Dedifferentiated amniotic fluid mesenchymal stem cell (primary cell): Measurements from ENCODE around the gene TAF6L.
"Not testable (repeated sequence)": the region's sequence is repeated elsewhere in the genome, so short reads cannot be mapped to it uniquely, and the experiment has no call there.

Experiments used
- DNase-seq: peaks from one replicate; pipeline ENCODE4 v3.0.0-alpha.2; 2016; ENCODE audit errors: extremely low spot score

Gene TAF6L

GRCh38 chr11:62755086-62755615 is 16.0 kb upstream of the TAF6L start:
- DNase-seq, result no peak

DNA sequence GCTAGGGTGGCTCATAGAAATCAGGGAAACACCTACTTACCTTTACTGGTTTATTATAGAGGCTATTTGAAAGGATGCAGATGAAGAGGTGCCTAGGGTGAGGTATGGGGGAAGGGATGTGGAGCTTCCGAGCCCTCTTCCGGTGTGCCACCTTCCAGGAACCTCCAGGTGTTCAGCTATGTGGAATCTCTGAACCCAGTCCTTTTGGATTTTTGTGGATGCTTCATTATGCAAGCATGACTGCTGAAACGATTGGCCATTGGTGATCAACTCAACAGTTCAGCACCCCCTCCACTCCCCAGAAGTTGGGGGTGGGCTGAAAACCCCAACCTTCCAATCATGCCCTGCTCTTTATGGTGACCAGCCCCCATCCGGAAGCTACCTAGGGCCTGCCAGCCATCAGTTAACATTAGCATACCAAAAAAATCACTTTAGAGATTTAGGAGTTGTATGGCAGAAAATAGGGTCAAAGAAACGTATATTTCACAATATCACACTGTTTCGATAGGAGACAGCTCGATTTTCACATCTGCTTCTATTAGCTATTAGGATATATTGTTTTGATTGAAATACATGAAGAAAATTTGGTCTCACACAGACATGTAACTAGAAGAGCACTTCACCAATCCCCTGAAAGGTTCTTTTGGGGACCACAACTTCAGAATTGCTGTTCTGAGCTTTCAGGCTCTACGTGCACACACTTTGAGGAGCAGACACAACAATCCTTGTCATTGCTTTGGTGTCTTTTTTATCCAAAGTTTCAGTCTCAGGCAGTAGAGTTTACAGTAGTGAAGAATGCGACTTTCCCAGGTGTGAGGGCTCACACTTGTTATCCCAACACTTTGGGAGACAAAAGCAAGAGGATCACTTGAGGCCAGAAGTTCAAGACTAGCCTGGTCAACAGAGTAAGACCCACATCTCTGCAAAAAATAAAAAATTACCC is 13.1 kb upstream of the TAF6L start:
- no peak for DNase-seq

GRCh38 chr11:62760867-62761227 is 10.3 kb upstream of the TAF6L start:
- DNase-seq, result not testable (repeated sequence)

DNA sequence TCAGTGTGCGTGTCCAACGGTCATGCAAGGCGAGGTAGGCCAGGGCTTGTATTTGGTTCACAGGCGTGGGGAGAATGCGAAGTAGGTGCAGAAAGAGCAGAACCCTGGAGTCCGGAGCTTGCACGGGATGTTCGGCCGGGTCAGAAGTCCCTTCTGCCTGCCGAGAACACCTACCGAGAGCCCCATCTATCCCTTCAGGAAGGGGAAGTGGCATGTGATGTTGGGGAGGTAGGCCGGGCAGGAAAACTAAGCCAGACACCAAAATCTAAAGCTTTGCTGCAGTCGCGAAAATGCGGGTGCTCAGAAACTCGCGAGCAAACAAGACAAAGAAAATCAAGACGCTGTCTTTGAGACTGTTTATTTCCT is 435 bp upstream of the TAF6L start:
- peak; percentile 15 for DNase-seq

- DNase-seq, result no peak
These were observed 3.2 kb downstream of the TAF6L start for GRCh38 chr11:62774407-62774806.

GRCh38 chr11:62775646-62776045 is 4.5 kb downstream of the TAF6L start:
- no peak for DNase-seq

DNA sequence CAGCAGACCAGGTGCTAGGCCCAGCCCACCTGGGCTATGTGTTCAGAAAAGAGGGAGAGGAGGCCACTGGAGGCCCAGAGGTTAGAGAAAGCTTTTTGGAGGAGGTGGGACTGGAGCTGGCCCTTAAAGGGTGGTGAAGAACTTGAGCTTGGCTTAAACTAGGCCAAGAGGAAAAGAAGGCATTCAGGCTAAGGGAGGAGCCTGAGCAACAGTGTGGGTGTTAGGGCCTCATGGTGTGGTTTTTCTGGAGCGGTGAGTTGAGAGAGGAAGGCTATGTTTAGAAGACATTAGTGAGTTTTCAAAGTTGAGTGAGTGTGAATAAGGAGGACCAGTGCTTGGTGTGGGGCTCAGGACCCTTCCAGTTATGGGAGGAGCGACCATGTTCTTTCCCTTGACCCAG is 6.2 kb downstream of the TAF6L start:
- no peak for DNase-seq

- DNase-seq, result no peak
These were observed 7.2 kb downstream of the TAF6L start for GRCh38 chr11:62778441-62778840.

DNA sequence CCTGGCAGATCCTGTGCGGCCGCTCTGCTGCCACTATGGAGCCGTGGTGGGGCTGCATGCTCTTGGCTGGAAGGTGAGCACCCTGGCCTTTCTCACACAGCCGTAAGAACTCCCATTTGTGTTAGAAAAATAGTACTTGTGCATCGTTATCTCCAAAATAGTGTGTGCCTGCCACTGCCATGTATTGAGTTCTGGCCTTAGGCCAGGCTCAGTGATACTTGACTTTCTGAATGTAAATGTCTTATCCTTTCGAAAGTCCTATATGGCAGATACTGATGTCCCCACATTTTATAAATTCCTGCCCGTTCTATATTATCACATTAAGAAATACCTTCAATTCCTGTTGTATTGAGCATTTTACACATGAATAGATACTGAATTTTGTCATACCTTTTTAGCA is 11.6 kb downstream of the TAF6L start:
- no peak for DNase-seq

DNA sequence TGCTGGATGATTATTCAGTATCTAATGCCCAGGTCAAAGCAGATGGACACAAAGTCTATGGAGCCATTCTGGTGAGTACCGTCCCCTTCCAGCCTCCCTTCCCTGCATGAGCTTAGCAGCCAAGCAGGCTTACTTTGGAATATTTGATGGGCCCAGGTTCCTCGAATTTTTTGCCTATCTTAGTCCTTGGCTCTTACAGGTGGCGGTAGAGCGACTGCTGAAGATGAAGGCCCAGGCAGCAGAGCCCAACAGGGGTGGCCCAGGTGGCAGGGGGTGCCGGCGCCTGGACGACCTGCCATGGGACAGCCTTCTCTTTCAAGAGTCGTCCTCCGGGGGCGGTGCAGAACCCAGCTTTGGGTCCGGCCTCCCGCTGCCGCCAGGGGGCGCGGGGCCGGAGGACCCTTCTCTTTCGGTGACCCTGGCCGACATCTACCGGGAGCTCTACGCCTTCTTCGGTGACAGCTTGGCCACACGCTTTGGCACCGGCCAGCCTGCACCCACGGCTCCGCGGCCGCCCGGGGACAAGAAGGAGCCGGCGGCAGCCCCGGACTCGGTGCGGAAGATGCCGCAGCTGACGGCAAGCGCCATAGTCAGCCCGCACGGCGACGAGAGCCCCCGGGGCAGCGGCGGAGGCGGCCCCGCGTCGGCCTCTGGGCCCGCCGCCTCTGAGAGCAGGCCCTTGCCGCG is 15.3 kb downstream of the TAF6L start:
- peak; percentile 82 for DNase-seq

GRCh38 chr11:62787005-62787759 is 16.0 kb downstream of the TAF6L start, which contains the start of gene TMEM179B:
Gene TMEM179B (plus strand): TSS chr11:62787402. CDS start chr11:62787432, 30 bp downstream.
- peak; percentile 98 for DNase-seq

- DNase-seq, result no peak
These were observed 17.8 kb downstream of the TAF6L start for GRCh38 chr11:62788991-62789390.

- DNase-seq, result no peak
These were observed 18.4 kb downstream of the TAF6L start for GRCh38 chr11:62789576-62789975.

GRCh38 chr11:62791501-62792201 is 20.5 kb downstream of the TAF6L start, which contains the start of gene TMEM223:
Gene TMEM223 (minus strand): TSS chr11:62792006. CDS start chr11:62791994, 12 bp downstream.
- DNase-seq, result peak; percentile 75

GRCh38 chr11:62792202-62792575 is 21.0 kb downstream of the TAF6L start:
- no peak for DNase-seq

GRCh38 chr11:62794201-62794775 is 23.1 kb downstream of the TAF6L start:
- DNase-seq, result no peak

DNA sequence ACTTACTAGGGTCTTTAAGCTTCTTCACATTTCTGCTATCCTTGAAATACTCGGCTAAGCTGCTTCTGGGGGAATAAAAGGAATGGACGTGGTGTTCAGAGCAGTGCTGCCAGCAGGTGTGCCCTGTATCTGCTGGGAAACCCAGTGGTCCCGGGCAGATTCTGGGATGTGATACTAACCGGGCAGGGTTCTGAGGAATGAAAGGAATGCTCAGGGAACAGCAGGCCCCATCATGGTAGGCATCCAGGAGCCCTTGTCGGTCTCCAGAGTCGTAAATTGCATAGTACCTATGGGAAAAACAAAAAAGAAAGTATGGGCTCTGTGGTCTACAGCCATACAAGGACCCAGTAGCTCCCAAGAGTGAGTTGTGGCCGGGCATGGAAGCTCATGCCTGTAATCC is 25.1 kb downstream of the TAF6L start:
- DNase-seq, result no peak

DNA sequence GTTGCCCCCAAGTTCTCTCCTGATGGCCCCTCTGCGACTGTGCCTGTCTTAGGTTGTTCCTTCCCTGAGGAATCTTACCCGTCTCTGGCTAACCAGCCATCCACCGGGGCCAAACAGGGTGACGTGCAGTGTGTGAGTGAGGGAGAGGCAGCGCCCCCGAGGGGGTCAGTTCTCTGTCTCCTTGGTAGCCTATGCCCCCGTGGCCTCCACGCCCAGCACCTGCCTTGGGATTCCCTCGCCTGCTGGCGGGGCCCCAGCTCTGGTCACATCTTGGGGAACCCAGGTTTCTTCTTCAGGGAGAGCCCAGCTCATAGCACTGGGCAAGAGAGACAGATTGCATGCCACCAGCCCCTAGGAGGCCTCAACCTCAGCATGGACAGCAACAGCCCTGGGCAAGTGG is 28.3 kb downstream of the TAF6L start:
- no peak for DNase-seq

DNA sequence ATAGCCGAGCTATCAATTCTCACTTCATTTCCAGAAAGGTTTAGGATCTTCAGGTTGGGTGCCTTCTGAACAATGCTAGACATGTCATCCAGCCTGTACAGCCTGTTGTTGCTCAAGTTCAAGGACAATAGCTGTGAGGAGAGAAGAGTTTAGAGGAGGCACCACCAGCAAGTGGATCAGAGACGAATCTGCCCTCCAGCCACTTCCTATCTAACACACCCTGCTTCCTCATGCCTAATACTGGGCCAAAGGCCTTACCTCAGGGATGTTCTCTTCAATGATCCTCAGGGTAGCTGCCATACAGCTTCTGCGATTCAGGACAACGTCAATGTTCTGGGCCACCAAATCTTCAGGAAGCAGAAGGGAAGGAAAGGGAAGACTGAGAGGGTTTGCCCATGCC is 29.9 kb downstream of the TAF6L start:
- DNase-seq, result no peak

- DNase-seq, result peak; percentile 44
These were observed 33.3 kb downstream of the TAF6L start for GRCh38 chr11:62804310-62805075.
